ENCODE data around the gene EHD2.

Gene EHD2

DNA sequence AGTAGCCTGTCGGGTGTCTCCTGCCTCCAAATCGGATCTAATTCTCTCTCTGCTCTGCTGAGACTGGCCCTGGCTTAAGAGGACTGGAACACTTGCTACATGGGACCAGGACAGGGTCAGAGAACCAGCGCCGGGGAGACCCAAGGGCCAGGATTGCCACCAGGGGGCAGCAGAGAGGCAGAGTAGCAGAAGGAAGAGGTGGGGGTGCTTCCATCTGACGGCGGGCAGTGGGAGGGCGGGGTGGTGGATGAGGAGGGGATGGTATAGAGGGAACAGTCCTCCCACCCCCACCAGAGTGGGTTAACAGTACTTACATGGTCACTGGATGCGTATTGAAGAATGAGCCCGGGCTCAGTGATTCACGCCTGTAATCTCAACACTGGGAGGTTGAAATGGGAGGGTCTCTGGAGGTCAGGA, 77.2 kb downstream of the EHD2 start:
- H4K20me1 ChIP-seq (ENCODE audit: insufficient read depth, low read length), result no peaks in the 10 kb centered on the region
- no peak overlapping the region for H3K4me3 ChIP-seq (ENCODE audit: low read length)
- H3K36me3 ChIP-seq (replicated peaks; ENCODE audit: insufficient read depth, low read length), result no peaks in the 10 kb centered on the region
- H3K27ac ChIP-seq (ENCODE audit: low read length), result no peak overlapping the region
- no peak overlapping the region for H3K9ac ChIP-seq (ENCODE audit: low read length)
- H3K79me2 ChIP-seq (ENCODE audit: low read length), result no peaks in the 10 kb centered on the region
- DNase-seq, result peak; percentile 34
- TF ChIP-seq, protein P1, sequence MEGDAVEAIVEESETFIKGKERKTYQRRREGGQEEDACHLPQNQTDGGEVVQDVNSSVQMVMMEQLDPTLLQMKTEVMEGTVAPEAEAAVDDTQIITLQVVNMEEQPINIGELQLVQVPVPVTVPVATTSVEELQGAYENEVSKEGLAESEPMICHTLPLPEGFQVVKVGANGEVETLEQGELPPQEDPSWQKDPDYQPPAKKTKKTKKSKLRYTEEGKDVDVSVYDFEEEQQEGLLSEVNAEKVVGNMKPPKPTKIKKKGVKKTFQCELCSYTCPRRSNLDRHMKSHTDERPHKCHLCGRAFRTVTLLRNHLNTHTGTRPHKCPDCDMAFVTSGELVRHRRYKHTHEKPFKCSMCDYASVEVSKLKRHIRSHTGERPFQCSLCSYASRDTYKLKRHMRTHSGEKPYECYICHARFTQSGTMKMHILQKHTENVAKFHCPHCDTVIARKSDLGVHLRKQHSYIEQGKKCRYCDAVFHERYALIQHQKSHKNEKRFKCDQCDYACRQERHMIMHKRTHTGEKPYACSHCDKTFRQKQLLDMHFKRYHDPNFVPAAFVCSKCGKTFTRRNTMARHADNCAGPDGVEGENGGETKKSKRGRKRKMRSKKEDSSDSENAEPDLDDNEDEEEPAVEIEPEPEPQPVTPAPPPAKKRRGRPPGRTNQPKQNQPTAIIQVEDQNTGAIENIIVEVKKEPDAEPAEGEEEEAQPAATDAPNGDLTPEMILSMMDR (IDR thresholded peaks at IDR 0.05; ENCODE audit: low read length), result peak; percentile 82
- TF ChIP-seq EZH2 (optimal IDR thresholded peaks at IDR 0.05; ENCODE audit: low read depth, low read length), result no peak
- H3K9me2 ChIP-seq (replicated peaks; ENCODE audit: insufficient read depth, low read length), result no peaks in the 10 kb centered on the region
- H3K4me2 ChIP-seq (ENCODE audit: low read depth, low read length), result no peak overlapping the region
- no peaks in the 10 kb centered on the region for H3K9me3 ChIP-seq (replicated peaks; ENCODE audit: insufficient read depth, low read length)
- peaks cover 32% of the 10 kb centered on the region for H3K27me3 ChIP-seq (replicated peaks; ENCODE audit: insufficient read depth, low read length)
- no peak overlapping the region for H2AFZ ChIP-seq (ENCODE audit: low read length)
- H3K4me1 ChIP-seq (ENCODE audit: low read length), result no peaks in the 10 kb centered on the region
- H3F3A ChIP-seq (ENCODE audit: insufficient read depth, low read length), result no peaks in the 10 kb centered on the region

DNA sequence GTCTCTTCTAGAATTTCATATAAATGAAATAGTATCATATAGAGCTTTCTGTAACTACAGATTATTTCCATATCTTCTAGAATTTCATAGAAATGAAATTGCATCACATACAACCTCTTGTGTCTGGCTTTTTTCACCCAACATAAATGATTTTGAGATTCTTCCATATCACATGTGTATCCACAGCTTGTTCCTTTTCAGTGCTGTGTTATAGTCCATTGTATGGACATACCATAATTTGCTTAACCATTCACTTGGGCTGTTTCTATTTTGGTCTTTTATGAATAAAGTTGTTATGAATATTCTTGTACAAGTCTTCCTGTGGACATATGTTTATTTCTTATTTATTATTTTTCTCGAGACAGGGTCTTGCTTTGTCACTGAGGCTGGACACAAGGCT, 79.4 kb downstream of the EHD2 start:
- no peak overlapping the region for H2AFZ ChIP-seq (ENCODE audit: low read length)
- H3K79me2 ChIP-seq (ENCODE audit: low read length), result no peaks in the 10 kb centered on the region
- H3K4me3 ChIP-seq (ENCODE audit: low read length), result no peak overlapping the region
- no peaks in the 10 kb centered on the region for H3K4me1 ChIP-seq (ENCODE audit: low read length)
- H3K27me3 ChIP-seq (replicated peaks; ENCODE audit: insufficient read depth, low read length), result peaks cover 52% of the 10 kb centered on the region
- H3K9me3 ChIP-seq (replicated peaks; ENCODE audit: insufficient read depth, low read length), result no peaks in the 10 kb centered on the region
- no peak overlapping the region for H3K27ac ChIP-seq (ENCODE audit: low read length)
- no peaks in the 10 kb centered on the region for H3F3A ChIP-seq (ENCODE audit: insufficient read depth, low read length)
- no peak overlapping the region for H3K4me2 ChIP-seq (ENCODE audit: low read depth, low read length)
- TF ChIP-seq, protein P1 (IDR thresholded peaks at IDR 0.05; ENCODE audit: low read length), result no peak
- no peak for TF ChIP-seq EZH2 (optimal IDR thresholded peaks at IDR 0.05; ENCODE audit: low read depth, low read length)
- TF ChIP-seq EZH2phosphoT487 (IDR thresholded peaks at IDR 0.05; ENCODE audit: low read length), result no peak
- H4K20me1 ChIP-seq (ENCODE audit: insufficient read depth, low read length), result no peaks in the 10 kb centered on the region
- no peaks in the 10 kb centered on the region for H3K36me3 ChIP-seq (replicated peaks; ENCODE audit: insufficient read depth, low read length)
- H3K9ac ChIP-seq (ENCODE audit: low read length), result no peak overlapping the region
- no peaks in the 10 kb centered on the region for H3K9me2 ChIP-seq (replicated peaks; ENCODE audit: insufficient read depth, low read length)
- no peak for DNase-seq

All from MM.1S (cell line).